Measurements from ENCODE around the gene TFCP2L1.
A peak's percentile ranks its signal among the peaks of the same experiment; 100 is the strongest.

Gene TFCP2L1

GRCh38 chr2:121212661-121213325 is 72.2 kb downstream of the TFCP2L1 start:
- H3K4me3 ChIP-seq (ENCODE audit: low read length in 2 of 2) = no peak overlapping the region
- H3K9me3 ChIP-seq (ENCODE audit: control insufficient read depth in 2 of 2, low read length in 2 of 2) = no peaks in the 10 kb centered on the region
- H3K27me3 ChIP-seq (ENCODE audit: control insufficient read depth in 2 of 2, insufficient read depth in 2 of 2, low read length in 2 of 2) = no peaks in the 10 kb centered on the region
- H3K27ac ChIP-seq (ENCODE audit: low read depth in 2 of 2, low read length in 2 of 2) = peak overlapping the region; percentile 83 to 91
- peaks cover 13 to 15% of the 10 kb centered on the region in 2 donors for H3K36me3 ChIP-seq (ENCODE audit: control insufficient read depth in 2 of 2, insufficient read depth in 2 of 2, low read length in 2 of 2)
- peaks cover 14 to 43% of the 10 kb centered on the region in 2 donors for H3K4me1 ChIP-seq (ENCODE audit: control insufficient read depth in 2 of 2, insufficient read depth in 2 of 2, low read length in 2 of 2)
- peak overlapping the region in 1 of 2 donors; percentile 69 for H3K9ac ChIP-seq (ENCODE audit: low read depth in 1 of 2, low read length in 2 of 2)

- Histone ChIP-seq H3K27ac (ENCODE audit: low read depth in 2 of 2, low read length in 2 of 2) (peak overlapping the region; percentile 83 to 91), H3K9ac (ENCODE audit: low read depth in 1 of 2, low read length in 2 of 2) (peak overlapping the region; percentile 38 to 69)
Measured at GRCh38 chr2:121211689-121212151, 73.3 kb downstream of the TFCP2L1 start.

GRCh38 chr2:121211251-121211650 is 73.8 kb downstream of the TFCP2L1 start:
- Histone ChIP-seq H3K27me3 (ENCODE audit: control insufficient read depth in 2 of 2, insufficient read depth in 2 of 2, low read length in 2 of 2) (no peaks in the 10 kb centered on the region), H3K4me3 (ENCODE audit: low read length in 2 of 2) (no peak overlapping the region), H3K9me3 (ENCODE audit: control insufficient read depth in 2 of 2, low read length in 2 of 2) (no peaks in the 10 kb centered on the region), H3K27ac (ENCODE audit: low read depth in 2 of 2, low read length in 2 of 2) (peak overlapping the region; percentile 83 to 91), H3K36me3 (ENCODE audit: control insufficient read depth in 2 of 2, insufficient read depth in 2 of 2, low read length in 2 of 2) (peaks cover 0 to 4% of the 10 kb centered on the region in 2 donors), H3K9ac (ENCODE audit: low read depth in 1 of 2, low read length in 2 of 2) (peak overlapping the region; percentile 42 to 69), H3K4me1 (ENCODE audit: control insufficient read depth in 2 of 2, insufficient read depth in 2 of 2, low read length in 2 of 2) (peaks cover 14 to 43% of the 10 kb centered on the region in 2 donors)

More at GRCh38 chr2:121211689-121212151, 73.3 kb downstream of the TFCP2L1 start:
- peaks cover 3 to 5% of the 10 kb centered on the region in 2 donors for H3K36me3 ChIP-seq (ENCODE audit: control insufficient read depth in 2 of 2, insufficient read depth in 2 of 2, low read length in 2 of 2)
- H3K4me1 ChIP-seq (ENCODE audit: control insufficient read depth in 2 of 2, insufficient read depth in 2 of 2, low read length in 2 of 2) = peaks cover 14 to 43% of the 10 kb centered on the region in 2 donors
- no peaks in the 10 kb centered on the region for H3K27me3 ChIP-seq (ENCODE audit: control insufficient read depth in 2 of 2, insufficient read depth in 2 of 2, low read length in 2 of 2)
- H3K9me3 ChIP-seq (ENCODE audit: control insufficient read depth in 2 of 2, low read length in 2 of 2) = no peaks in the 10 kb centered on the region
- no peak overlapping the region for H3K4me3 ChIP-seq (ENCODE audit: low read length in 2 of 2)

GRCh38 chr2:121210691-121211090 is 74.3 kb downstream of the TFCP2L1 start:
- no peaks in the 10 kb centered on the region for H3K27me3 ChIP-seq (ENCODE audit: control insufficient read depth in 2 of 2, insufficient read depth in 2 of 2, low read length in 2 of 2)
- peaks cover 14 to 43% of the 10 kb centered on the region in 2 donors for H3K4me1 ChIP-seq (ENCODE audit: control insufficient read depth in 2 of 2, insufficient read depth in 2 of 2, low read length in 2 of 2)
- peak overlapping the region; percentile 42 to 69 for H3K9ac ChIP-seq (ENCODE audit: low read depth in 1 of 2, low read length in 2 of 2)
- H3K4me3 ChIP-seq (ENCODE audit: low read length in 2 of 2) = peak overlapping the region in 1 of 2 donors; percentile 31
- no peaks in the 10 kb centered on the region for H3K9me3 ChIP-seq (ENCODE audit: control insufficient read depth in 2 of 2, low read length in 2 of 2)
- peak overlapping the region; percentile 83 to 91 for H3K27ac ChIP-seq (ENCODE audit: low read depth in 2 of 2, low read length in 2 of 2)
- H3K36me3 ChIP-seq (ENCODE audit: control insufficient read depth in 2 of 2, insufficient read depth in 2 of 2, low read length in 2 of 2) = no peaks in the 10 kb centered on the region

- Histone ChIP-seq H3K9ac (ENCODE audit: low read depth in 1 of 2, low read length in 2 of 2) (no peak overlapping the region), H3K4me1 (ENCODE audit: control insufficient read depth in 2 of 2, insufficient read depth in 2 of 2, low read length in 2 of 2) (peaks cover 14 to 43% of the 10 kb centered on the region in 2 donors), H3K27me3 (ENCODE audit: control insufficient read depth in 2 of 2, insufficient read depth in 2 of 2, low read length in 2 of 2) (no peaks in the 10 kb centered on the region), H3K9me3 (ENCODE audit: control insufficient read depth in 2 of 2, low read length in 2 of 2) (no peaks in the 10 kb centered on the region), H3K27ac (ENCODE audit: low read depth in 2 of 2, low read length in 2 of 2) (no peak overlapping the region), H3K36me3 (ENCODE audit: control insufficient read depth in 2 of 2, insufficient read depth in 2 of 2, low read length in 2 of 2) (no peaks in the 10 kb centered on the region), H3K4me3 (ENCODE audit: low read length in 2 of 2) (no peak overlapping the region)
Measured at GRCh38 chr2:121209014-121209610, 75.9 kb downstream of the TFCP2L1 start.

GRCh38 chr2:121207494-121207893 is 77.5 kb downstream of the TFCP2L1 start:
- Histone ChIP-seq H3K4me1 (ENCODE audit: control insufficient read depth in 2 of 2, insufficient read depth in 2 of 2, low read length in 2 of 2) (peaks cover 21 to 41% of the 10 kb centered on the region in 2 donors), H3K36me3 (ENCODE audit: control insufficient read depth in 2 of 2, insufficient read depth in 2 of 2, low read length in 2 of 2) (no peaks in the 10 kb centered on the region), H3K4me3 (ENCODE audit: low read length in 2 of 2) (no peak overlapping the region)

GRCh38 chr2:121205321-121205942 is 79.6 kb downstream of the TFCP2L1 start:
- Histone ChIP-seq H3K9me3 (ENCODE audit: control insufficient read depth in 2 of 2, low read length in 2 of 2) (no peaks in the 10 kb centered on the region), H3K27me3 (ENCODE audit: control insufficient read depth in 2 of 2, insufficient read depth in 2 of 2, low read length in 2 of 2) (no peaks in the 10 kb centered on the region), H3K4me1 (ENCODE audit: control insufficient read depth in 2 of 2, insufficient read depth in 2 of 2, low read length in 2 of 2) (peaks cover 15 to 28% of the 10 kb centered on the region in 2 donors), H3K27ac (ENCODE audit: low read depth in 2 of 2, low read length in 2 of 2) (no peak overlapping the region), H3K4me3 (ENCODE audit: low read length in 2 of 2) (no peak overlapping the region), H3K36me3 (ENCODE audit: control insufficient read depth in 2 of 2, insufficient read depth in 2 of 2, low read length in 2 of 2) (no peaks in the 10 kb centered on the region), H3K9ac (ENCODE audit: low read depth in 1 of 2, low read length in 2 of 2) (no peak overlapping the region)

More at GRCh38 chr2:121207494-121207893, 77.5 kb downstream of the TFCP2L1 start:
- H3K27ac ChIP-seq (ENCODE audit: low read depth in 2 of 2, low read length in 2 of 2) = no peak overlapping the region
- H3K27me3 ChIP-seq (ENCODE audit: control insufficient read depth in 2 of 2, insufficient read depth in 2 of 2, low read length in 2 of 2) = no peaks in the 10 kb centered on the region
- no peaks in the 10 kb centered on the region for H3K9me3 ChIP-seq (ENCODE audit: control insufficient read depth in 2 of 2, low read length in 2 of 2)
- H3K9ac ChIP-seq (ENCODE audit: low read depth in 1 of 2, low read length in 2 of 2) = no peak overlapping the region

- peaks cover 15 to 25% of the 10 kb centered on the region in 2 donors for H3K4me1 ChIP-seq (ENCODE audit: control insufficient read depth in 2 of 2, insufficient read depth in 2 of 2, low read length in 2 of 2)
- no peaks in the 10 kb centered on the region for H3K9me3 ChIP-seq (ENCODE audit: control insufficient read depth in 2 of 2, low read length in 2 of 2)
- peak overlapping the region; percentile 5 to 21 for H3K4me3 ChIP-seq (ENCODE audit: low read length in 2 of 2)
- H3K27ac ChIP-seq (ENCODE audit: low read depth in 2 of 2, low read length in 2 of 2) = peak overlapping the region; percentile 48 to 75
- no peaks in the 10 kb centered on the region for H3K36me3 ChIP-seq (ENCODE audit: control insufficient read depth in 2 of 2, insufficient read depth in 2 of 2, low read length in 2 of 2)
- no peaks in the 10 kb centered on the region for H3K27me3 ChIP-seq (ENCODE audit: control insufficient read depth in 2 of 2, insufficient read depth in 2 of 2, low read length in 2 of 2)
- H3K9ac ChIP-seq (ENCODE audit: low read depth in 1 of 2, low read length in 2 of 2) = peak overlapping the region in 1 of 2 donors; percentile 31
Measured at GRCh38 chr2:121203591-121204249, 81.3 kb downstream of the TFCP2L1 start.

GRCh38 chr2:121202541-121203310 is 82.3 kb downstream of the TFCP2L1 start:
- peak overlapping the region; percentile 48 to 75 for H3K27ac ChIP-seq (ENCODE audit: low read depth in 2 of 2, low read length in 2 of 2)
- H3K9ac ChIP-seq (ENCODE audit: low read depth in 1 of 2, low read length in 2 of 2) = peak overlapping the region in 1 of 2 donors; percentile 31
- peak overlapping the region in 1 of 2 donors; percentile 21 for H3K4me3 ChIP-seq (ENCODE audit: low read length in 2 of 2)

More at GRCh38 chr2:121202541-121203310, 82.3 kb downstream of the TFCP2L1 start:
- H3K4me1 ChIP-seq (ENCODE audit: control insufficient read depth in 2 of 2, insufficient read depth in 2 of 2, low read length in 2 of 2) = peaks cover 17 to 28% of the 10 kb centered on the region in 2 donors
- H3K36me3 ChIP-seq (ENCODE audit: control insufficient read depth in 2 of 2, insufficient read depth in 2 of 2, low read length in 2 of 2) = no peaks in the 10 kb centered on the region
- no peaks in the 10 kb centered on the region for H3K27me3 ChIP-seq (ENCODE audit: control insufficient read depth in 2 of 2, insufficient read depth in 2 of 2, low read length in 2 of 2)
- H3K9me3 ChIP-seq (ENCODE audit: control insufficient read depth in 2 of 2, low read length in 2 of 2) = no peaks in the 10 kb centered on the region

Measured in mucosa of rectum (tissue), 2 donors.